CD8-positive, alpha-beta memory T cell (primary cell): ENCODE results near the gene CACNA1G. TPM values are rescaled to one million over a fixed set of nuclear protein-coding genes. Genes with fewer than 3 reads are reported as not detected.

Source experiments
- CTCF ChIA-PET: fragments of 350-600 bp; sonication (Branson Sonifier 250); formaldehyde crosslinking; loops from one replicate; lab custom pipeline; 2021; ENCODE audit warnings: antibody characterized with exemption; lab: Charles Lee
- POLR2A ChIA-PET: fragments of 350-600 bp; sonication (Branson Sonifier 250); formaldehyde crosslinking; loops from one replicate; lab custom pipeline; 2021; ENCODE audit warnings: antibody characterized with exemption; lab: Charles Lee
- DNase-seq, 5 donors: peaks; one replicate each; pipeline versions ENCODE4 v3.0.0 to v3.0.0-alpha.2; 2020 to 2022; ENCODE audit warnings: mixed read lengths in 1 of 5
- H3K27ac ChIP-seq: one replicate; pipeline ENCODE4 v1.7.0; 2013; ENCODE audit warnings: low read depth, mild to moderate bottlenecking, low read length, moderate library complexity
- H3K27me3 ChIP-seq: 2 replicates; pipeline ENCODE4 v1.7.0; 2013; ENCODE audit warnings: low read length, mild to moderate bottlenecking; ENCODE audit not compliant: insufficient read depth, poor library complexity, severe bottlenecking
- H3K36me3 ChIP-seq: 2 replicates; pipeline ENCODE4 v1.7.0; 2013; ENCODE audit warnings: mild to moderate bottlenecking, low read length, moderate library complexity; ENCODE audit not compliant: insufficient read depth
- H3K4me1 ChIP-seq: 2 replicates; pipeline ENCODE4 v1.7.0; 2013; ENCODE audit warnings: mild to moderate bottlenecking, low read length, moderate library complexity; ENCODE audit not compliant: insufficient read depth
- H3K4me3 ChIP-seq: 2 replicates; pipeline ENCODE4 v1.7.0; 2013; ENCODE audit warnings: mild to moderate bottlenecking, low read length
- H3K9me3 ChIP-seq: 2 replicates; pipeline ENCODE4 v1.7.0; 2013; ENCODE audit warnings: mild to moderate bottlenecking, low read length
- H3K27ac Mint-ChIP-seq, 8 donors: one replicate each; pipeline ENCODE4 v1.8.0; 2020 to 2021; ENCODE audit warnings: mixed read lengths in 8 of 8, mild to moderate bottlenecking in 6 of 8, inconsistent platforms in 3 of 8, moderate library complexity in 3 of 8
- H3K27me3 Mint-ChIP-seq, 2 donors: one replicate each; pipeline ENCODE4 v1.8.0; 2020 to 2021; ENCODE audit warnings: mixed read lengths in 2 of 2, mild to moderate bottlenecking in 1 of 2, moderate library complexity in 1 of 2
- H3K36me3 Mint-ChIP-seq, 3 donors: one replicate each; pipeline ENCODE4 v1.8.0; 2020 to 2021; ENCODE audit warnings: mixed read lengths in 3 of 3, inconsistent platforms in 1 of 3, mild to moderate bottlenecking in 1 of 3
- H3K4me1 Mint-ChIP-seq, 3 donors: one replicate each; pipeline ENCODE4 v1.8.0; 2020 to 2021; ENCODE audit warnings: mixed read lengths in 3 of 3, inconsistent platforms in 1 of 3, mild to moderate bottlenecking in 1 of 3
- H3K4me3 Mint-ChIP-seq, 7 donors: one replicate each; pipeline ENCODE4 v1.8.0; 2020 to 2021; ENCODE audit warnings: mixed read lengths in 7 of 7, mild to moderate bottlenecking in 6 of 7, moderate library complexity in 4 of 7, inconsistent platforms in 2 of 7
- H3K9me3 Mint-ChIP-seq, 5 donors: one replicate each; pipeline ENCODE4 v1.8.0; 2020 to 2022; ENCODE audit warnings: mixed read lengths in 5 of 5, mild to moderate bottlenecking in 3 of 5, moderate library complexity in 2 of 5, inconsistent platforms in 1 of 5
- polyA plus RNA-seq: library from polyadenylated mRNA; unstranded; fragments of 300-500 nt; fragmentation: Illumina TruSeq; gene quantifications from one replicate; pipeline ENCODE4 v1.2.3, GENCODE V29; 2021
- total RNA-seq, 2 experiments: library from RNA; stranded (reverse); gene quantifications; one replicate each; pipeline ENCODE4 v1.2.3, GENCODE V29; 2021

The CACNA1G gene
- total and polyA plus RNA-seq, 3 experiments from 2014 or later, result 0.07 TPM; not detected in 2

GRCh38 chr17:50635982-50636803 lies 75.7 kb downstream of the CACNA1G start:
- no peak overlapping the region for H3K4me3 ChIP-seq
- H3K9me3 Mint-ChIP-seq, result no peaks in the 10 kb centered on the region
- H3K27ac ChIP-seq, result no peak overlapping the region
- H3K27me3 Mint-ChIP-seq, result peaks cover 48 to 69% of the 10 kb centered on the region in 2 donors
- ChIA-PET POLR2A (no interaction called here), CTCF (interaction anchor here (1.0 to 1.4 kb wide), 3 partner anchors 10 to 61 kb away, joined by 3 to 5 read pairs (median 4); no protein-coding TSS in a partner anchor)
- no peak overlapping the region for H3K27ac Mint-ChIP-seq
- H3K9me3 ChIP-seq, result no peaks in the 10 kb centered on the region
- H3K27me3 ChIP-seq, result peaks cover 35% of the 10 kb centered on the region
- no peaks in the 10 kb centered on the region for H3K36me3 ChIP-seq
- no peak for DNase-seq
- H3K4me1 ChIP-seq, result no peaks in the 10 kb centered on the region
- no peaks in the 10 kb centered on the region for H3K36me3 Mint-ChIP-seq
- H3K4me3 Mint-ChIP-seq, result no peak overlapping the region
- peaks cover 0 to 3% (median 3%) of the 10 kb centered on the region in 3 donors for H3K4me1 Mint-ChIP-seq

- H3K36me3 ChIP-seq, result no peaks in the 10 kb centered on the region
- Mint-ChIP-seq H3K27ac (no peak overlapping the region), H3K4me3 (no peak overlapping the region), H3K36me3 (no peaks in the 10 kb centered on the region), H3K4me1 (peaks cover 0 to 3% (median 3%) of the 10 kb centered on the region in 3 donors), H3K9me3 (no peaks in the 10 kb centered on the region), H3K27me3 (peaks cover 47 to 65% of the 10 kb centered on the region in 2 donors)
- H3K27me3 ChIP-seq, result peaks cover 33% of the 10 kb centered on the region
- ChIA-PET POLR2A (no interaction called here), CTCF (interaction anchor here (1.0 to 1.1 kb wide), 2 partner anchors 11 to 61 kb away, joined by 3 to 4 read pairs; no protein-coding TSS in a partner anchor)
- no peak for DNase-seq
- no peaks in the 10 kb centered on the region for H3K4me1 ChIP-seq
- no peak overlapping the region for H3K27ac ChIP-seq
- H3K9me3 ChIP-seq, result no peaks in the 10 kb centered on the region
- no peak overlapping the region for H3K4me3 ChIP-seq
These were observed 76.3 kb downstream of the CACNA1G start for GRCh38 chr17:50636804-50637195.

GRCh38 chr17:50637829-50638605 lies 77.5 kb downstream of the CACNA1G start:
- H3K4me1 ChIP-seq, result no peaks in the 10 kb centered on the region
- Mint-ChIP-seq H3K4me1 (peaks cover 0 to 3% (median 3%) of the 10 kb centered on the region in 3 donors), H3K27me3 (peaks cover 42 to 57% of the 10 kb centered on the region in 2 donors), H3K36me3 (no peaks in the 10 kb centered on the region), H3K27ac (no peak overlapping the region), H3K9me3 (no peaks in the 10 kb centered on the region), H3K4me3 (no peak overlapping the region)
- no peak for DNase-seq
- H3K36me3 ChIP-seq, result no peaks in the 10 kb centered on the region
- no peak overlapping the region for H3K27ac ChIP-seq
- CTCF ChIA-PET, result interaction anchor here (0.7 to 1.6 kb wide), 3 partner anchors 10 to 12 kb away, joined by 3 read pairs; no protein-coding TSS in a partner anchor
- POLR2A ChIA-PET, result no interaction called here
- H3K4me3 ChIP-seq, result no peak overlapping the region
- peaks cover 30% of the 10 kb centered on the region for H3K27me3 ChIP-seq
- no peaks in the 10 kb centered on the region for H3K9me3 ChIP-seq

GRCh38 chr17:50638606-50638965 lies 78.1 kb downstream of the CACNA1G start:
- H3K9me3 Mint-ChIP-seq, result no peaks in the 10 kb centered on the region
- no peak overlapping the region for H3K4me3 Mint-ChIP-seq
- POLR2A ChIA-PET, result no interaction called here
- Histone ChIP-seq H3K27ac (no peak overlapping the region), H3K27me3 (peaks cover 28% of the 10 kb centered on the region), H3K4me1 (no peaks in the 10 kb centered on the region), H3K36me3 (no peaks in the 10 kb centered on the region), H3K4me3 (no peak overlapping the region), H3K9me3 (no peaks in the 10 kb centered on the region)
- CTCF ChIA-PET, result interaction anchor here (1.3 to 1.6 kb wide), 2 partner anchors 11 to 12 kb away, joined by 3 read pairs; no protein-coding TSS in a partner anchor
- H3K27ac Mint-ChIP-seq, result no peak overlapping the region
- H3K36me3 Mint-ChIP-seq, result no peaks in the 10 kb centered on the region
- peaks cover 36 to 57% of the 10 kb centered on the region in 2 donors for H3K27me3 Mint-ChIP-seq
- no peak for DNase-seq
- H3K4me1 Mint-ChIP-seq, result peaks cover 0 to 3% (median 3%) of the 10 kb centered on the region in 3 donors

GRCh38 chr17:50638966-50639713 lies 78.6 kb downstream of the CACNA1G start:
- ChIA-PET CTCF (interaction anchor here (1.6 kb wide), 1 partner anchor 11 kb away, joined by 3 read pairs; no protein-coding TSS in a partner anchor), POLR2A (no interaction called here)
- Histone ChIP-seq H3K27me3 (peaks cover 24% of the 10 kb centered on the region), H3K36me3 (no peaks in the 10 kb centered on the region), H3K9me3 (no peaks in the 10 kb centered on the region), H3K4me1 (no peaks in the 10 kb centered on the region), H3K27ac (no peak overlapping the region), H3K4me3 (no peak overlapping the region)
- Mint-ChIP-seq H3K36me3 (no peaks in the 10 kb centered on the region), H3K27ac (no peak overlapping the region), H3K4me3 (no peak overlapping the region), H3K27me3 (peaks cover 30 to 54% of the 10 kb centered on the region in 2 donors), H3K9me3 (no peaks in the 10 kb centered on the region), H3K4me1 (peaks cover 0 to 3% (median 3%) of the 10 kb centered on the region in 3 donors)
- no peak for DNase-seq

GRCh38 chr17:50640686-50641351 lies 80.3 kb downstream of the CACNA1G start:
- no peaks in the 10 kb centered on the region for H3K9me3 ChIP-seq
- Mint-ChIP-seq H3K27ac (no peak overlapping the region), H3K36me3 (no peaks in the 10 kb centered on the region), H3K27me3 (peaks cover 27 to 47% of the 10 kb centered on the region in 2 donors), H3K4me1 (peaks cover 0 to 3% (median 0%) of the 10 kb centered on the region in 3 donors), H3K9me3 (no peaks in the 10 kb centered on the region), H3K4me3 (no peak overlapping the region)
- no peaks in the 10 kb centered on the region for H3K36me3 ChIP-seq
- no peaks in the 10 kb centered on the region for H3K4me1 ChIP-seq
- ChIA-PET POLR2A (no interaction called here), CTCF (no interaction called here)
- H3K27me3 ChIP-seq, result peaks cover 16% of the 10 kb centered on the region
- H3K4me3 ChIP-seq, result no peak overlapping the region
- no peak overlapping the region for H3K27ac ChIP-seq
- DNase-seq, result no peak

GRCh38 chr17:50641357-50641756 lies 80.8 kb downstream of the CACNA1G start:
- H3K4me3 Mint-ChIP-seq, result no peak overlapping the region
- H3K4me1 ChIP-seq, result no peaks in the 10 kb centered on the region
- peaks cover 14% of the 10 kb centered on the region for H3K27me3 ChIP-seq
- no peak overlapping the region for H3K27ac ChIP-seq
- H3K9me3 ChIP-seq, result no peaks in the 10 kb centered on the region
- H3K36me3 ChIP-seq, result no peaks in the 10 kb centered on the region
- no peak for DNase-seq
- H3K4me3 ChIP-seq, result no peak overlapping the region
- ChIA-PET CTCF (no interaction called here), POLR2A (no interaction called here)
- no peaks in the 10 kb centered on the region for H3K4me1 Mint-ChIP-seq
- H3K27ac Mint-ChIP-seq, result no peak overlapping the region
- H3K27me3 Mint-ChIP-seq, result peaks cover 22 to 46% of the 10 kb centered on the region in 2 donors
- no peaks in the 10 kb centered on the region for H3K36me3 Mint-ChIP-seq
- no peaks in the 10 kb centered on the region for H3K9me3 Mint-ChIP-seq
